Colonic mucosa (tissue), 4 donors: ENCODE results near the gene ARHGAP30. TPM values are rescaled to one million over a fixed set of nuclear protein-coding genes. Genes with fewer than 3 reads are reported as not detected.

Experiments used
- DNase-seq: peaks from one replicate; pipeline ENCODE4 v3.0.0-alpha.2; 2020
- H3K27ac ChIP-seq: fragments of 200-600 bp; one replicate; pipeline ENCODE4 v1.8.0; 2021
- H3K27me3 ChIP-seq: fragments of 200-600 bp; one replicate; pipeline ENCODE4 v1.8.0; 2021
- H3K36me3 ChIP-seq: fragments of 200-600 bp; one replicate; pipeline ENCODE4 v1.8.0; 2021
- H3K4me1 ChIP-seq: fragments of 200-600 bp; one replicate; pipeline ENCODE4 v1.8.0; 2021; ENCODE audit warnings: mild to moderate bottlenecking
- H3K4me3 ChIP-seq: fragments of 200-600 bp; one replicate; pipeline ENCODE4 v1.8.0; 2021
- H3K9ac ChIP-seq, 2 donors: one replicate each; pipeline ENCODE4 v1.7.0; 2013; ENCODE audit warnings: control low read depth in 2 of 2, low read depth in 2 of 2, low read length in 2 of 2
- H3K9me3 ChIP-seq: fragments of 200-600 bp; one replicate; pipeline ENCODE4 v1.8.0; 2021
- CTCF ChIP-seq: fragments of 200-600 bp; IDR thresholded peaks from one replicate; pipeline ENCODE4 v1.8.0; 2022; ENCODE audit warnings: antibody characterized with exemption, mild to moderate bottlenecking
- intact Hi-C: fragments of 100-400 bp; cut with DNase I; formaldehyde crosslinking; loops from one replicate; pipeline ENCODE4 v1.14.1; 2022
- total RNA-seq, 2 donors: library from RNA; stranded (reverse); fragmentation: NEBNext Ultra II Directional in 1 of 2; extraction: Animal tissue kit (Norgen Biotek cat#: 25700) in 1 of 2; gene quantifications; one replicate each; pipeline ENCODE4 v1.2.1, GENCODE V29; 2021
- donor health status: healthy.
- donor health status: DM: no; HTN: no; CAD: no.
- donor health status: DM: no; HTN: no; CAD: no.

Gene ARHGAP30
- total RNA-seq, 2 donors from 2014 or later, result 3.5 to 5.3 TPM

- TF ChIP-seq CTCF, result no peak
Observed at GRCh38 chr1:161054805-161055204, 14.9 kb downstream of the ARHGAP30 start.

GRCh38 chr1:161054232-161054631, 15.5 kb downstream of the ARHGAP30 start:
- Histone ChIP-seq H3K9ac (no peak overlapping the region), H3K4me1 (no peaks in the 10 kb centered on the region), H3K4me3 (no peak overlapping the region), H3K9me3 (no peaks in the 10 kb centered on the region), H3K27ac (no peak overlapping the region), H3K36me3 (no peaks in the 10 kb centered on the region), H3K27me3 (no peaks in the 10 kb centered on the region)
- DNase-seq, result no peak
- no peak for TF ChIP-seq CTCF
- intact Hi-C loops, result no loop called here

More at GRCh38 chr1:161054805-161055204, 14.9 kb downstream of the ARHGAP30 start:
- DNase-seq, result no peak
- Histone ChIP-seq H3K9ac (no peak overlapping the region), H3K36me3 (no peaks in the 10 kb centered on the region), H3K4me3 (no peak overlapping the region), H3K9me3 (no peaks in the 10 kb centered on the region), H3K27me3 (no peaks in the 10 kb centered on the region), H3K27ac (no peak overlapping the region), H3K4me1 (no peaks in the 10 kb centered on the region)
- intact Hi-C loops, result no loop called here

GRCh38 chr1:161052899-161053298, 16.8 kb downstream of the ARHGAP30 start:
- Histone ChIP-seq H3K9me3 (no peaks in the 10 kb centered on the region), H3K4me3 (no peak overlapping the region), H3K36me3 (no peaks in the 10 kb centered on the region), H3K27me3 (no peaks in the 10 kb centered on the region), H3K27ac (no peak overlapping the region), H3K9ac (no peak overlapping the region), H3K4me1 (no peaks in the 10 kb centered on the region)
- intact Hi-C loops, result no loop called here
- TF ChIP-seq CTCF, result no peak
- DNase-seq, result no peak

- no peaks in the 10 kb centered on the region for H3K4me1 ChIP-seq
- TF ChIP-seq CTCF, result no peak
- no peak overlapping the region for H3K27ac ChIP-seq
- no peaks in the 10 kb centered on the region for H3K9me3 ChIP-seq
- H3K27me3 ChIP-seq, result no peaks in the 10 kb centered on the region
- intact Hi-C loops, result no loop called here
- no peak overlapping the region for H3K4me3 ChIP-seq
- no peaks in the 10 kb centered on the region for H3K36me3 ChIP-seq
- no peak overlapping the region for H3K9ac ChIP-seq
- no peak for DNase-seq
Observed at GRCh38 chr1:161051219-161051618, 18.5 kb downstream of the ARHGAP30 start.

- H3K4me3 ChIP-seq, result no peak overlapping the region
- no peak for DNase-seq
Observed at GRCh38 chr1:161048949-161049722, 20.6 kb downstream of the ARHGAP30 start.

More at GRCh38 chr1:161048949-161049722, 20.6 kb downstream of the ARHGAP30 start:
- intact Hi-C loops, result loop anchor here (10.0 kb wide), 1 partner anchor 54 kb away; no protein-coding TSS in a partner anchor
- Histone ChIP-seq H3K36me3 (no peaks in the 10 kb centered on the region), H3K27me3 (no peaks in the 10 kb centered on the region), H3K9ac (no peak overlapping the region), H3K9me3 (no peaks in the 10 kb centered on the region), H3K27ac (no peak overlapping the region), H3K4me1 (no peaks in the 10 kb centered on the region)
- no peak for TF ChIP-seq CTCF
